Cardiac muscle cell (in vitro differentiated cells and primary cell): Measurements from ENCODE around the gene KCNIP4. TPM values are rescaled to one million over a fixed set of nuclear protein-coding genes. Genes with fewer than 3 reads are reported as not detected.

Experiments used
- DNase-seq, 2 donors: peaks; one replicate each; pipeline versions ENCODE4 v3.0.0 to v3.0.0-alpha.2; 2010 to 2017; ENCODE audit warnings: low read depth in 1 of 2, low spot score in 1 of 2
- H3K27ac ChIP-seq: fragments of 200-600 bp; sonication (generic); 2 replicates; pipeline ENCODE4 v1.5.1; 2016
- H3K27me3 ChIP-seq: fragments of 200-600 bp; sonication (generic); 2 replicates; pipeline ENCODE4 v1.6.0; 2016; ENCODE audit warnings: control low read depth
- H3K36me3 ChIP-seq: fragments of 200-600 bp; sonication (generic); 2 replicates; pipeline ENCODE4 v1.5.1; 2016; ENCODE audit warnings: control low read depth
- H3K4me1 ChIP-seq: fragments of 200-600 bp; sonication (generic); 2 replicates; pipeline ENCODE4 v1.8.1; 2017; ENCODE audit warnings: low read depth, mild to moderate bottlenecking, mixed run types
- H3K4me3 ChIP-seq: fragments of 200-600 bp; sonication (generic); 2 replicates; pipeline ENCODE4 v1.5.1; 2016; ENCODE audit warnings: mild to moderate bottlenecking
- H3K9me3 ChIP-seq: fragments of 200-600 bp; sonication (generic); 2 replicates; pipeline ENCODE4 v1.5.1; 2017; ENCODE audit warnings: low read depth, mild to moderate bottlenecking, control low read depth
- CTCF ChIP-seq: IDR thresholded peaks from 2 replicates; pipeline ENCODE4 v1.5.1; 2012; ENCODE audit warnings: low read depth, mild to moderate bottlenecking, low read length
- polyA plus RNA-seq: library from polyadenylated mRNA; unstranded; fragments of >200 nt; fragmentation: Nextera tagmentation; extraction: Ambion mirVana; gene quantifications from 2 replicates; pipeline ENCODE4 v1.2.1, GENCODE V29; 2016
- total RNA-seq: library from RNA; depleted of rRNA; stranded (reverse); fragments of >200 nt; gene quantifications from 2 replicates; pipeline ENCODE4 v1.2.3, GENCODE V29; 2016

The KCNIP4 gene
- total and polyA plus RNA-seq, 2 experiments from 2014 or later: 14.5 to 15.9 TPM

- Histone ChIP-seq H3K4me3 (no peak overlapping the region), H3K9me3 (no peaks in the 10 kb centered on the region), H3K4me1 (no peaks in the 10 kb centered on the region), H3K36me3 (no peaks in the 10 kb centered on the region), H3K27me3 (no peaks in the 10 kb centered on the region), H3K27ac (no peak overlapping the region)
- DNase-seq: no peak
- no peak for TF ChIP-seq CTCF
Observed at GRCh38 chr4:20883231-20883630, 1065.3 kb downstream of the KCNIP4 start.

- no peak overlapping the region for H3K4me3 ChIP-seq
- no peaks in the 10 kb centered on the region for H3K36me3 ChIP-seq
- H3K27ac ChIP-seq: no peak overlapping the region
- no peak for DNase-seq
- H3K9me3 ChIP-seq: no peaks in the 10 kb centered on the region
- H3K27me3 ChIP-seq: no peaks in the 10 kb centered on the region
- no peak for TF ChIP-seq CTCF
- H3K4me1 ChIP-seq: no peaks in the 10 kb centered on the region
Observed at GRCh38 chr4:20882500-20882899, 1066.1 kb downstream of the KCNIP4 start.

GRCh38 chr4:20881658-20882057, 1066.9 kb downstream of the KCNIP4 start:
- TF ChIP-seq CTCF: no peak
- H3K36me3 ChIP-seq: no peaks in the 10 kb centered on the region
- DNase-seq: no peak
- H3K4me1 ChIP-seq: no peaks in the 10 kb centered on the region
- H3K27ac ChIP-seq: no peak overlapping the region
- H3K4me3 ChIP-seq: no peak overlapping the region
- H3K27me3 ChIP-seq: no peaks in the 10 kb centered on the region
- H3K9me3 ChIP-seq: no peaks in the 10 kb centered on the region

GRCh38 chr4:20878806-20879205, 1069.8 kb downstream of the KCNIP4 start:
- Histone ChIP-seq H3K27ac (no peak overlapping the region), H3K36me3 (no peaks in the 10 kb centered on the region)

GRCh38 chr4:20870436-20870835, 1078.1 kb downstream of the KCNIP4 start:
- Histone ChIP-seq H3K9me3 (no peaks in the 10 kb centered on the region), H3K27ac (no peak overlapping the region), H3K36me3 (no peaks in the 10 kb centered on the region), H3K27me3 (no peaks in the 10 kb centered on the region), H3K4me1 (no peaks in the 10 kb centered on the region), H3K4me3 (no peak overlapping the region)
- TF ChIP-seq CTCF: no peak
- DNase-seq: no peak

More at GRCh38 chr4:20878806-20879205, 1069.8 kb downstream of the KCNIP4 start:
- no peaks in the 10 kb centered on the region for H3K27me3 ChIP-seq
- peak in 1 of 2 donors; percentile 1 for DNase-seq
- H3K4me3 ChIP-seq: no peak overlapping the region
- H3K9me3 ChIP-seq: no peaks in the 10 kb centered on the region
- TF ChIP-seq CTCF: no peak
- no peaks in the 10 kb centered on the region for H3K4me1 ChIP-seq

- no peaks in the 10 kb centered on the region for H3K4me1 ChIP-seq
- no peak overlapping the region for H3K27ac ChIP-seq
- DNase-seq: no peak
- H3K9me3 ChIP-seq: no peaks in the 10 kb centered on the region
- no peaks in the 10 kb centered on the region for H3K36me3 ChIP-seq
- no peaks in the 10 kb centered on the region for H3K27me3 ChIP-seq
- TF ChIP-seq CTCF: no peak
- H3K4me3 ChIP-seq: no peak overlapping the region
Observed at GRCh38 chr4:20868108-20868507, 1080.5 kb downstream of the KCNIP4 start.
